ENCODE data around the gene SC5D. TPM values are rescaled to one million over a fixed set of nuclear protein-coding genes. Genes with fewer than 3 reads are reported as not detected.

SC5D gene
- total RNA-seq, 4 donors from 2014 or later: 23.6 to 38.3 (median 26.2) TPM

- H3K9me3 ChIP-seq: no peaks in the 10 kb centered on the region
- peaks cover 5 to 29% (median 9%) of the 10 kb centered on the region in 3 donors for H3K4me1 ChIP-seq
- no peak for TF ChIP-seq POLR2AphosphoS5 (IDR thresholded peaks at IDR 0.05)
- TF ChIP-seq EP300 (IDR thresholded peaks at IDR 0.05): no peak
- no peak for TF ChIP-seq CTCF (IDR thresholded peaks at IDR 0.05)
- no peak for TF ChIP-seq POLR2A (IDR thresholded peaks at IDR 0.05)
- 20 to 54% methylated on average over 1 to 5 of the region's 5 CpGs for WGBS, 2 donors (ENCODE audit: low coverage in 1 of 2)
- no peak overlapping the region for H3K4me3 ChIP-seq
- ATAC-seq: no peak
- no peaks in the 10 kb centered on the region for H3K27me3 ChIP-seq
- H3K36me3 ChIP-seq: no peaks in the 10 kb centered on the region
- no peak overlapping the region for H3K27ac ChIP-seq
Measured at GRCh38 chr11:121347813-121348212, 55.2 kb downstream of the SC5D start.

GRCh38 chr11:121348220-121348875 lies 55.8 kb downstream of the SC5D start:
- Histone ChIP-seq H3K27ac (no peak overlapping the region), H3K36me3 (no peaks in the 10 kb centered on the region), H3K4me1 (peaks cover 5 to 32% (median 9%) of the 10 kb centered on the region in 3 donors), H3K27me3 (no peaks in the 10 kb centered on the region), H3K9me3 (no peaks in the 10 kb centered on the region), H3K4me3 (no peak overlapping the region)
- TF ChIP-seq POLR2A (IDR thresholded peaks at IDR 0.05) (no peak), POLR2AphosphoS5 (IDR thresholded peaks at IDR 0.05) (no peak), CTCF (IDR thresholded peaks at IDR 0.05) (no peak), EP300 (IDR thresholded peaks at IDR 0.05) (no peak)
- no peak for ATAC-seq
- 60 to 73% methylated on average over 5 to 6 of the region's 7 CpGs for WGBS, 2 donors (ENCODE audit: low coverage in 1 of 2)

- ATAC-seq: no peak
- H3K27ac ChIP-seq: no peak overlapping the region
- no peaks in the 10 kb centered on the region for H3K9me3 ChIP-seq
- peaks cover 5 to 32% (median 9%) of the 10 kb centered on the region in 3 donors for H3K4me1 ChIP-seq
- TF ChIP-seq POLR2AphosphoS5 (IDR thresholded peaks at IDR 0.05) (no peak), POLR2A (IDR thresholded peaks at IDR 0.05) (no peak), EP300 (IDR thresholded peaks at IDR 0.05) (no peak), CTCF (IDR thresholded peaks at IDR 0.05) (no peak)
- H3K36me3 ChIP-seq: no peaks in the 10 kb centered on the region
- H3K27me3 ChIP-seq: no peaks in the 10 kb centered on the region
- WGBS, 2 donors (ENCODE audit: low coverage in 1 of 2): 17 to 57% methylated on average over 1 of the region's 1 CpG
- H3K4me3 ChIP-seq: no peak overlapping the region
Measured at GRCh38 chr11:121349790-121350189, 57.2 kb downstream of the SC5D start.

- ATAC-seq: no peak
- Histone ChIP-seq H3K4me1 (peaks cover 5 to 32% (median 9%) of the 10 kb centered on the region in 3 donors), H3K9me3 (no peaks in the 10 kb centered on the region), H3K27ac (peak overlapping the region in 1 of 4 donors; percentile 6), H3K4me3 (no peak overlapping the region), H3K36me3 (no peaks in the 10 kb centered on the region), H3K27me3 (no peaks in the 10 kb centered on the region)
- 57 to 71% methylated on average over 1 to 3 of the region's 3 CpGs for WGBS, 2 donors (ENCODE audit: low coverage in 1 of 2)
- no peak for TF ChIP-seq POLR2AphosphoS5 (IDR thresholded peaks at IDR 0.05)
Measured at GRCh38 chr11:121350314-121351082, 57.9 kb downstream of the SC5D start.

GRCh38 chr11:121351083-121351630 lies 58.6 kb downstream of the SC5D start:
- Histone ChIP-seq H3K4me3 (no peak overlapping the region), H3K9me3 (no peaks in the 10 kb centered on the region), H3K36me3 (no peaks in the 10 kb centered on the region), H3K27ac (peak overlapping the region in 1 of 4 donors; percentile 6), H3K4me1 (peaks cover 5 to 32% (median 9%) of the 10 kb centered on the region in 3 donors), H3K27me3 (no peaks in the 10 kb centered on the region)
- WGBS, 2 donors (ENCODE audit: low coverage in 1 of 2): 55 to 56% methylated on average over 6 to 7 of the region's 7 CpGs
- no peak for ATAC-seq
- no peak for TF ChIP-seq EP300 (IDR thresholded peaks at IDR 0.05)
- no peak for TF ChIP-seq POLR2A (IDR thresholded peaks at IDR 0.05)
- no peak for TF ChIP-seq POLR2AphosphoS5 (IDR thresholded peaks at IDR 0.05)
- TF ChIP-seq CTCF (IDR thresholded peaks at IDR 0.05): no peak
